ENCODE measurements around the gene CNPY4.

DNA sequence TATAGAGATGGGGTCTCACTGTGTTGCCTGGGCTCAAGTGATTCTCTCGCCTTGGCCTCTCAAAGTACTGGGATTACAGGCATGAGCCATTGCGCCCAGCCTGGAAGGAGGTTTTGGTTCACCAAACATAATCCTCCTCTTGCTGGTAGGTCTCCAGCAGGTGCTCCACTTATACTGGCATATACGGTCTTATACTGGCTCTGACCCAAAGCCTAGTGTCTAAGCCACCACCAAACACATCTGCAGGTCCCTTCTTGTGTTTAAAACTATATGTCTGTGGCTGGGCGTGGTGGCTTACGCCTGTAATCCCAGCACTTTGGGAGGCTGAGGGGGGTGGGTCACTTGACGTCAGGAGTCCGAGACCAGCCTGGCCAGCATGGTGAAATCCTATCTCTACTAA lies 12.7 kb downstream of the CNPY4 start:
- TF ChIP-seq, protein P1, sequence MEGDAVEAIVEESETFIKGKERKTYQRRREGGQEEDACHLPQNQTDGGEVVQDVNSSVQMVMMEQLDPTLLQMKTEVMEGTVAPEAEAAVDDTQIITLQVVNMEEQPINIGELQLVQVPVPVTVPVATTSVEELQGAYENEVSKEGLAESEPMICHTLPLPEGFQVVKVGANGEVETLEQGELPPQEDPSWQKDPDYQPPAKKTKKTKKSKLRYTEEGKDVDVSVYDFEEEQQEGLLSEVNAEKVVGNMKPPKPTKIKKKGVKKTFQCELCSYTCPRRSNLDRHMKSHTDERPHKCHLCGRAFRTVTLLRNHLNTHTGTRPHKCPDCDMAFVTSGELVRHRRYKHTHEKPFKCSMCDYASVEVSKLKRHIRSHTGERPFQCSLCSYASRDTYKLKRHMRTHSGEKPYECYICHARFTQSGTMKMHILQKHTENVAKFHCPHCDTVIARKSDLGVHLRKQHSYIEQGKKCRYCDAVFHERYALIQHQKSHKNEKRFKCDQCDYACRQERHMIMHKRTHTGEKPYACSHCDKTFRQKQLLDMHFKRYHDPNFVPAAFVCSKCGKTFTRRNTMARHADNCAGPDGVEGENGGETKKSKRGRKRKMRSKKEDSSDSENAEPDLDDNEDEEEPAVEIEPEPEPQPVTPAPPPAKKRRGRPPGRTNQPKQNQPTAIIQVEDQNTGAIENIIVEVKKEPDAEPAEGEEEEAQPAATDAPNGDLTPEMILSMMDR (IDR thresholded peaks at IDR 0.05) = no peak
- no peak for TF ChIP-seq POLR2AphosphoS5 (IDR thresholded peaks at IDR 0.05; ENCODE audit: insufficient read depth in 1 of 2, low read depth in 1 of 2)

All from vagina (tissue), 2 donors.